Measurements from ENCODE around the gene PC. TPM values are rescaled to one million over a fixed set of nuclear protein-coding genes. Genes with fewer than 3 reads are reported as not detected.

PC gene
- total RNA-seq, 1 donor: 1.8 TPM

DNA sequence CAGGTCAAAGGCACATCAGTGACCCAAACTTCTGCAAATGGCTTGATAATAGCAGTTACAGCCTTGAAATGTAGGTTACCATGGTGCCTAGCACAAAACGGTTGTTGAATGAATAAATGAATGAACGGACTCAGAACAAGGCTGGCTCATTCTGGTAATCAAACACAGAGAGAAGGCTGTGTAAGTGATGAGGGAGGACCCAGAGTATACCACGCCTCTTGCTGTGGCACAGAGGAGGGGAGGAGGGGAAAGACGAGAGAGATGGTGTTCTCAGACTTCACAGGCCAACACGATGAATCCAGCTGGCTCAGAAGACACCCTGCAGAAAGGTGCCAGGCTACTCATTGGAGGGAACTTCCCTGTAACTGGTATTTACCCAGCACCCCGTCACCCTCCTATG, 38.3 kb downstream of the PC start:
- no peak overlapping the region for H3K4me3 ChIP-seq (ENCODE audit: low read length)
- H3K27me3 ChIP-seq (ENCODE audit: insufficient read depth, low read length): no peaks in the 10 kb centered on the region
- peaks cover 28% of the 10 kb centered on the region for H3K4me1 ChIP-seq (ENCODE audit: insufficient read depth, low read length)
- no peaks in the 10 kb centered on the region for H3K9me3 ChIP-seq (ENCODE audit: low read depth, low read length)

DNA sequence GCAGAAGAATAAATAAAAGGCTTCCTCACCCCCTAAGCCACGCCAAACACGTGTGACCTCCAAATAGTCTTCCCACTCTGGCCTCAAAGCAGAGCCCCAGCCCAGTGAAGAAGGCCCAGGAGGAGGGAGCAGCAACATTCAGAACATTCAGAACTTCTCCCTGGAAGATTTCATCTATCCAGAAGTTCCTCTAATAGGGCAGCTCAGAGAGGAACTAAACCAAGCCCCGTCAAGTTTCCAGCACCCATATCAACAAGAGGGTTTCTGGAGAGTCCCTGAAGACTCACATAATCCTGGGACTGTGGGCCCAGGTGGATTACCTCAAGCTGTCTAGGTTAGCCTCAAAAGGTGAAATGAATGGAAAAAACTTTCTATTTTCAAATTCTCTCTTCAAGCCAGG, 39.4 kb downstream of the PC start:
- H3K27me3 ChIP-seq (ENCODE audit: insufficient read depth, low read length): no peaks in the 10 kb centered on the region
- H3K4me1 ChIP-seq (ENCODE audit: insufficient read depth, low read length): peaks cover 28% of the 10 kb centered on the region
- no peak overlapping the region for H3K4me3 ChIP-seq (ENCODE audit: low read length)
- H3K9me3 ChIP-seq (ENCODE audit: low read depth, low read length): no peaks in the 10 kb centered on the region

DNA sequence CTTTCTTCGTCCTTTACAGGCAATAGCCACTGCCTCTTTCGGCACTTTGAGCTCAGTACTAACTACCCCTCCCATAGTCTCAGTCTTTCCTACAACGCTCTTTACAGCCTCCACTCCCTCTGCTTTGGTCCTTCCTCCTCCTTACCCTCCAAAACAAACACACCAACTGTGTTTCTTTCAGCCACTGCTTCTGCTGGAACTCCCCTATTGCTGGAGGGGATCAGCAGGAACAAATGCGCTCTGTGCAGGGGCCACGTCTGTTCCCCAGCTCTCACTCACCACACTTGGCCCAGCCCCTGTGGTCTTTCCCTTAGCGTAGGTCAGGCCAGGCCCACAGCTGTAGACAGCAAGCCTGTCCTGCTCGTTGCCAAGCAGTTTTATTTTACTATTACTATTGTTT, 42.3 kb downstream of the PC start:
- peaks cover 11% of the 10 kb centered on the region for H3K4me1 ChIP-seq (ENCODE audit: insufficient read depth, low read length)
- no peak overlapping the region for H3K4me3 ChIP-seq (ENCODE audit: low read length)
- no peaks in the 10 kb centered on the region for H3K27me3 ChIP-seq (ENCODE audit: insufficient read depth, low read length)
- no peaks in the 10 kb centered on the region for H3K9me3 ChIP-seq (ENCODE audit: low read depth, low read length)

DNA sequence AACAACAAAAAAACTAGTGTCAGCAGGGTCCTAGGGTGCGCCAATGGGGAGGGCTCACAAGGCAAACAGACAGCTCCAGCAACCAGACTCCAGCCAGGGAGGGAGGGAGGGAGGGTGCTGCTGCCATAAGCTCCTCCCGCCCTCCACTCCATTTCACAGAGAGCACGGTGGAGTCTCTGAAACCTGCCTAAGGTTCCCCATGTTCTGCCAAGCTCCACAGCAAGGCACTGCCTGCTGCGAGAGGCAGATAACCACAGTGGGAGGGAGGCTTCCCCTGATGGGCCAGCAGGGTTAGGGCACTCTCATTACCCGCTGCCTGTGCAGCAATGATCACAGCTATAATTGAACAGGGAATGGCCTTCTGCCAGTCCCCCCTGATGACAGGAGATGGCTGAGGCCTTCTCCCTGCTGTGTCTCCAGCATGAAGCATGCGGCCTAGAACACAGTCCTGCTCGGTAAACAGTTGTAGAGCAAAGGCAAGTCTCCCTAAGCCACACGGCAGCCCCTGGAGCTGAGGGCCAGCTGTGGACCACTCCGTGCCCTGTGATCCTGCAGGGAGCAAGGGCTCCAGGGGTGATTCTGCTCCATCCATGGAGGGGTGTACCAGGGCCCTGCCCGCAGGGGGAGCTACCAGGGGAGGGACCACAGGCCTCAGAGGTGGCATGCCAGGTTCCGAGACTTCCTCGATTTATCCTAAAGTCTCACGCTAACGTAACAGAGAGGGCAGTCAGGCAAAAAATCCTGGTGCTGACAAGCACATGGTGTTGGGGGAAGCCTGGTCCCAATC, 42.9 kb downstream of the PC start:
- Histone ChIP-seq H3K9me3 (ENCODE audit: low read depth, low read length) (no peaks in the 10 kb centered on the region), H3K27me3 (ENCODE audit: insufficient read depth, low read length) (no peaks in the 10 kb centered on the region), H3K4me1 (ENCODE audit: insufficient read depth, low read length) (peaks cover 11% of the 10 kb centered on the region), H3K4me3 (ENCODE audit: low read length) (no peak overlapping the region)

DNA sequence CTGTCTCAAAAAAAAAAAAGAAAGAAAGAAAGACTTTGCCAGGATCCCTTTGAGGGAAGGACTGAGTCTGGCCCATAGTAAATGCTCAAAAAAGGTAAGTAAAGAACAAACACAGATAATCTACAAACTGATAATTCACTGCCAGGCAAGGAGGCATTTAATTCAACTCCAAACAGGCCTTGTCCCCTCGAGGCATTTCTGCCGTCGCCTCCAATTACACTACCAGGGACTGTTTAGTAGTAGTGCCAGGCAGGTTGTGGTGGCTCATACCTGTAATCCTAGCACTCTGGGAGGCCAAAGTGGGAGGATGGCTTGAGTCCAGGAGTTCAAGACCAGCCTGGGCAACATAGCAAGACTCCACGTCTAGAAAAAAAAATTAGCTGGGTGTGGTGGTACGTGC, 43.7 kb downstream of the PC start:
- H3K9me3 ChIP-seq (ENCODE audit: low read depth, low read length): no peaks in the 10 kb centered on the region
- no peak overlapping the region for H3K4me3 ChIP-seq (ENCODE audit: low read length)
- H3K4me1 ChIP-seq (ENCODE audit: insufficient read depth, low read length): peaks cover 9% of the 10 kb centered on the region
- H3K27me3 ChIP-seq (ENCODE audit: insufficient read depth, low read length): no peaks in the 10 kb centered on the region

DNA sequence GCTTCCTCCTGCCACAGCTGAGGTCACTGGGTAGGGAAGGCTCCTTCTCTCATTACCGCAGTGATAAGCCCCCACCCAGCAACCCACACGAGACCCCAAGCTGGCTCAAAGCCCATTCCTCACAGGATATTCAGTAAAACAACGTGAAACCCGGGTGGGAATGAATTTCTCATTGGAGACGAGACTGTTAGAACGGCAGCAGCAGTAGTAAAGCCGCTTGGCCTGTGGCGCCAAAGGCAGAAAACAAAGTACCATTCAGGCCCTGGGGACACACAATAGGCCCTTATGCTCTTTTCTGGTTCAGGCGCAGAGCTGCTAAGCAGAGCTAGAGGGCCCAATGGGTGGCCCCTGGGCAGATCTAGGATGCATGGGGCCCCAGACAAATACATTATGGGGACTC, 45.3 kb downstream of the PC start:
- Histone ChIP-seq H3K9me3 (ENCODE audit: low read depth, low read length) (no peaks in the 10 kb centered on the region), H3K4me1 (ENCODE audit: insufficient read depth, low read length) (no peaks in the 10 kb centered on the region), H3K4me3 (ENCODE audit: low read length) (no peak overlapping the region), H3K27me3 (ENCODE audit: insufficient read depth, low read length) (no peaks in the 10 kb centered on the region)

DNA sequence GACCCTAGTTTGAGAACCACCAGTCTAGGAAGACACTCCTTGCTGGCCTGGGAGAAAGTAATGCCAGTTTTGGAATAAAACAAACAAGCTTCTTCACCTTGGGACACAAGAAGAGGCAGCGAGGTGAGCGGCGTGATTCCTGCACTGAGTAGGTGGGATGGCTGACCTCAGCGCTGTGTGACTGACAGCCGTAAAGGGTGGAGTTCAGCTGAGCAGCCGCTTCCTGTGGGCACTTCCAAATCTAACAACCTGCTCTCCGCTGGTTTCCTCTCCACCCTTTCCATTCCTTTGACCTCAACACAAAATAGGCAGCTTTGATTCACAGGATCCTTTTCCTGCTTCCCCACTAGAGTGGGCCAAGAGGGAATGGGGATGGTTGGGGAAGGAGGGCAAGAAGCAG, 45.8 kb downstream of the PC start:
- Histone ChIP-seq H3K4me3 (ENCODE audit: low read length) (no peak overlapping the region), H3K27me3 (ENCODE audit: insufficient read depth, low read length) (no peaks in the 10 kb centered on the region), H3K4me1 (ENCODE audit: insufficient read depth, low read length) (no peaks in the 10 kb centered on the region), H3K9me3 (ENCODE audit: low read depth, low read length) (no peaks in the 10 kb centered on the region)

DNA sequence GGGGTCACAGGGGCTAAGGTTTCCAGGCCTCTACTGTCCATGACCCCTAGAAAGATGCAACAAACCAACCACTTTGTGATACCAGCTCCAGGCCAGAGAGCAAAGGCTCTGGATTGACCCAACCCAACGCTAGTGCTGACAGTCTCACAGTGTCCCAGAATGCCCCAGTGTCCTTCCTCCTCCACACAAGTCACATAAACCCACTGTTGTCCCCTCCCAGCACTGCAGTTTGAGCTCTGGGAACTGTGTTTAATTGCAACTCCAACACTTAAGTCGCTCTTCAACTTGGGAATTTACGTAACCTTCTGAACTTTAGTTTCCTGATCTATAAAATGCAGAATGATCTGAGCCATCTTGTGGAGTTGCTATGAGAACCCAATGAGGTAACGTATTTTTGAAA, 47.5 kb downstream of the PC start:
- no peak overlapping the region for H3K4me3 ChIP-seq (ENCODE audit: low read length)

DNA sequence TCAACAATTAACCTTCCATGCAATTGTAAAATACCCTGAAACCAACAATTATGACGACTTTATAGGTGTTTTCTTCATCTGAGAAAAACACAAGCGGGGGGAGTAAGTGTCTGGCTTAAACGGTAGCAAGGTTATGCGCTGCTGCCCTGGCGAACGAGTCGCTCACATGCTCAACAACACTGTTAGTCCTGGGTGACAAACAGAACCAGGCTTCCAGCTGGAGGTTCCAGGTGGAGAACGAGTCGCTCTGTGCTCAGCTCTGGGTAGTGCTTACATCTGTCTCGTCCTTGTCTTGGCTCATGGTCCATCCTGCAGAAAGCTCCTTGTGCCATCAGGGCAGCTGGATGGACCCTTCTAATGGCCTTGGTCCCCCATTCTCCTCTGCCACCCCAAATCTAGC, 48.2 kb downstream of the PC start:
- H3K4me1 ChIP-seq (ENCODE audit: insufficient read depth, low read length): no peaks in the 10 kb centered on the region
- no peak overlapping the region for H3K4me3 ChIP-seq (ENCODE audit: low read length)
- no peaks in the 10 kb centered on the region for H3K9me3 ChIP-seq (ENCODE audit: low read depth, low read length)
- H3K27me3 ChIP-seq (ENCODE audit: insufficient read depth, low read length): no peaks in the 10 kb centered on the region

More for the DNA sequence above, 47.5 kb downstream of the PC start:
- Histone ChIP-seq H3K4me1 (ENCODE audit: insufficient read depth, low read length) (no peaks in the 10 kb centered on the region), H3K27me3 (ENCODE audit: insufficient read depth, low read length) (no peaks in the 10 kb centered on the region), H3K9me3 (ENCODE audit: low read depth, low read length) (no peaks in the 10 kb centered on the region)

DNA sequence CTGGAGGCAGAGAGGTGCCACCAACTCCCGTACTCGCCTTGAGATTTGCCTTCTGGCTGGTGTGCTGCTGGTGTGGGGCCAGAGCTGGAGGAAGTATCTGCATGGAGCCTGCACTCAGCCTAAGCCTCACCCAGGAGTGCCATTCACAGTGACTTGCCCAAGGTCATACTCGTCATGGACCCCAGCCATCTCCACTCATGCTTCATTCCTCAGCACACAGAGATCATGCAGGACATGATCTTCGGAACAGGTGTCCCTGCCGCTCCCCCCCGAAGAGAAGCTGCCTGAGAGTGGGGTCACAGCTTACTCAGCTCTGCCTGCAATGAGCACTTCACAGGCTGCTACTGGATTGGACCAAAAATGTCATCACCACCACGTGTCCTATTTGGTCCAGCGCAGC, 49.0 kb downstream of the PC start:
- Histone ChIP-seq H3K27me3 (ENCODE audit: insufficient read depth, low read length) (no peaks in the 10 kb centered on the region), H3K9me3 (ENCODE audit: low read depth, low read length) (no peaks in the 10 kb centered on the region), H3K4me1 (ENCODE audit: insufficient read depth, low read length) (no peaks in the 10 kb centered on the region), H3K4me3 (ENCODE audit: low read length) (no peak overlapping the region)

DNA sequence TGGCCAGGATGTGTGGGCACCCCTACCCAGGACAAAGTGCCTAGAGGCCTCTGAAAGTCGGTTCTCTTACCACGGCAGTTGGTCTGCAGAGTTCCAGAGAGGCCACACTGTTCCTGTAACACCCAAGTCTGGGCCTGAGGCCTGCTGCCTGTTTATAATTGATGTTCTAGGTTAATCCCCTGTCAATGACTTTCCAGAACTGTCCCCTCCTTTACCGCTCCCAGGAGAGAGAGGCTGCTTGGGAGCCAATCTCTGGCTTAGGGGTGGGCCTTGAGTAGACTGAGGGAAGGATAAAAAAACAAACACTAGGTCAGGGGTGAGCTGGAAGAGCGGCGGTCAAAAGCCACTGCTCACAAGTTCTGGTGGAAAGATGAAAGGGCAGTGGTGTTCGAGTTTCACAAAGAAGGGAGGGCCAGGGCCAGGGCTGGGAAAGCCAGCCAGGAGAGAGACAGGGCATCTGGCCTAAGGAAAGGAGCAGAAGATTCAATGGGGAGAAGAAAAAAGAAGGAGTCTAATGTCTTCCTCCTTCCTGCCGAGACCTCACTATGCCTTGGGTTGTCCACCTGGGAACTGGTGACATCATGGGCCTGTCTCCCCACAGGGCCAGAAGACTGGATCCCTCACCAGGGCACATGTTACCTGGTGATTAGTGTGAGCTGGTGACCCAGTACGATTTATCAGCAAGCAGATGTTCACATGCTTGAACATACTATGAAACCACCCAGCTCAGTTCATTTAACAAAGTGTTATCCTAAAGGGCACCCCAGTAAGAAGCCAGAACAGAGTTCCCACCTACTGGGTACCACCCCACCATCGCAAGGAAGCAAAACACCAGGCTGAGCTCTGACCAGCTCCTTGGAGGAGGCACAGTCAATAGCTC, 50.2 kb downstream of the PC start:
- Histone ChIP-seq H3K27me3 (ENCODE audit: insufficient read depth, low read length) (no peaks in the 10 kb centered on the region), H3K9me3 (ENCODE audit: low read depth, low read length) (no peaks in the 10 kb centered on the region), H3K4me1 (ENCODE audit: insufficient read depth, low read length) (no peaks in the 10 kb centered on the region), H3K4me3 (ENCODE audit: low read length) (no peak overlapping the region)

DNA sequence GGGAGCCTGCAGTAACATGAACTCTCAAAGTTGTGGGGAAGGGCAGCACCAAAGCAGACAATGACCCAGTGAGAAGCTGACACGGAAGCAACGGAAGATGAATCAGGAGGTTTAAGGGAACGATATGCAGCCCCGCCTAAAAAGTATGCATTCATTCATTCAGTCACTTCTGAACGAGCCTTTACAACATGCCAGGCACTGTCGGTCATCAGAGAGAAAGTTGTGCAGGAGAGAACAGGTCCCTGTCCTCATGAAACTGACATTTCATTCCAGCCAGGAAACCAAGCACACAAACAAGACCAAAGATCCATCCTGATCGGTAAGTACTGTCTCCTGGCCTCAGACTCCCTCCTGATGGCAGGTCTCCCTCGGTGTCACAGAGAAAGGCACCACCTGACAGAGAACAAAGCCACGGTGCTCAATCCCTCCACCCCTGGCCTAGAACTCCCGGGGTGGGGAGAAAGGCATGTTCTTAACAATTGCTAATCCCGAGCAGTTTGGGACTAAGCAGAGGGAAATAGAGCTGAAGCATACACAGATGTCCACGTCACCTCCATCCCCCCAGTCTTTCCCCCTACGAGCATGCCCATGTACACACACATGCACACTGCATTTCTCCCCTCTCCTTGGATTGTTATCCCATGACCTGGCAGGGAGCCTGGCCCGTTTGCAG, 52.0 kb downstream of the PC start:
- Histone ChIP-seq H3K4me1 (ENCODE audit: insufficient read depth, low read length) (no peaks in the 10 kb centered on the region), H3K27me3 (ENCODE audit: insufficient read depth, low read length) (no peaks in the 10 kb centered on the region), H3K4me3 (ENCODE audit: low read length) (no peak overlapping the region), H3K9me3 (ENCODE audit: low read depth, low read length) (no peaks in the 10 kb centered on the region)

DNA sequence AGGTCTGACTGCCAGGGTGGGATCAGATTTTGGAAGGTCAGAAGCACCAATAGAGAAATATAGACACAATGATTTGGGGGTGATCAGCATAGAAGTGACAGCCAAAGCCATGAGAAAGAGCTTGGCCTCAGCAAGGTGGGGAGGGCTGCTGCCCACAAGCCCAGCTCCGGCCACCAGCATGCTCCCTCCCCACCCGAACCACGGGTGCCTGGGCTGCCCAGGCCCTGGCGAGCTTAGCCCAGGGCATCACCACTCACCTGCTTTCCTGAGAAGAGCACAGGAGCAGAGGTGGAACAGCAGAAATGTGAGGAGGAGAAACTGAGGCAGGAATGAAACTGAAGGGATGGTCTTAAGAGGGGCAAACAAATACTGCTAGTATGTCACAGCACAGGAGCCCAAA, 52.6 kb downstream of the PC start:
- H3K27me3 ChIP-seq (ENCODE audit: insufficient read depth, low read length): no peaks in the 10 kb centered on the region
- H3K9me3 ChIP-seq (ENCODE audit: low read depth, low read length): no peaks in the 10 kb centered on the region
- H3K4me1 ChIP-seq (ENCODE audit: insufficient read depth, low read length): no peaks in the 10 kb centered on the region
- H3K4me3 ChIP-seq (ENCODE audit: low read length): no peak overlapping the region

DNA sequence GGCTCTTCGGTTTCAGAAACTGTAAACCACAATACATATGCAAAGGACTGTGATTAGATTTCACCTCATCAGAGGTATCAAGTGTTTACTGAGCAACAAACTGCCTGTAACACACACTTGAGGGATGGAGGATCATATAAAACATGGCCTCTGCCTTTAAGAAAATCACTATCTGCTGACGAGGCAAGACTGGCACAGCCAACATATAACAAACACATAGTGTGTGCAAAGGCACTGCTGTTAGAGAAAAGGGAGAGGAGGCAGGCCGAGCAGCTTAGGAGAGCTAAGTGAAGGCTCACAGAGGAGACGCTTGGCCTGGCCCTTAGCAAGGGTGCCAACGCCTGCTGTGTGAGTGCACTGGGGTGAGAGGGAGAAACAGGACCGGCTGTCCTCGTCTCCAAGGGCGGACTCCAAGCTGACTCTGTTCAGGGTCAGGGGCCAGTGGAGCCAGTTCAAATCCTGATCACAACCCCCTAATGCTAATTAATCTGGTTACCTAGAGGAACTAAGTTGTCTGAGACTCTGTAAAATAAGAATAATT, 53.1 kb downstream of the PC start:
- Histone ChIP-seq H3K9me3 (ENCODE audit: low read depth, low read length) (no peaks in the 10 kb centered on the region), H3K4me1 (ENCODE audit: insufficient read depth, low read length) (no peaks in the 10 kb centered on the region), H3K4me3 (ENCODE audit: low read length) (no peak overlapping the region), H3K27me3 (ENCODE audit: insufficient read depth, low read length) (no peaks in the 10 kb centered on the region)

DNA sequence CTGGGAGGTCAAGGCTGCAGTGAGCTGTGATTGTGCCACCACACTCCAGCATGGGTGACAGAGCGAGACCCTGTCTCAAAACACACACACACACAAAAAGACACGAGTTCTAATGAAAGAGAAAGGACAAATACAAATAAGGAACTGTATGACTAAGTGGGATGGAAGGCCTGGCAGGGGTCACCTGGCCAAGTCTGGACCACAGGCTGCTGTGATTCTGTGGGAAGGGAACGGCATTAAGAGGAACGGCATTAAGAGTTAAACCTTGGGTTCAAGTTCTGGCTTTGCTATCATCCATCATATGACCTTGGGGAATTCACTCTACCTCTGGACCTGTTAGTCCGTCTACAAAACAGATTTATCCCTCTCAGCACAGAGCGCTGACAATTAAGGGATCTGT, 53.6 kb downstream of the PC start:
- Histone ChIP-seq H3K9me3 (ENCODE audit: low read depth, low read length) (no peaks in the 10 kb centered on the region), H3K4me3 (ENCODE audit: low read length) (no peak overlapping the region), H3K4me1 (ENCODE audit: insufficient read depth, low read length) (no peaks in the 10 kb centered on the region), H3K27me3 (ENCODE audit: insufficient read depth, low read length) (no peaks in the 10 kb centered on the region)
